HG03064 (cell line): ENCODE measurements around the gene AP3B1.
"Not testable (repeated sequence)": the region's sequence is repeated elsewhere in the genome, so short reads cannot be mapped to it uniquely, and the experiment has no call there.

ENCODE experiments used
- ATAC-seq: cut with Tn5 transposase; IDR thresholded peaks from one replicate; pipeline ENCODE4 v1.9.1; 2021; ENCODE audit warnings: low read depth; ENCODE audit not compliant: unreplicated experiment

The AP3B1 gene

DNA sequence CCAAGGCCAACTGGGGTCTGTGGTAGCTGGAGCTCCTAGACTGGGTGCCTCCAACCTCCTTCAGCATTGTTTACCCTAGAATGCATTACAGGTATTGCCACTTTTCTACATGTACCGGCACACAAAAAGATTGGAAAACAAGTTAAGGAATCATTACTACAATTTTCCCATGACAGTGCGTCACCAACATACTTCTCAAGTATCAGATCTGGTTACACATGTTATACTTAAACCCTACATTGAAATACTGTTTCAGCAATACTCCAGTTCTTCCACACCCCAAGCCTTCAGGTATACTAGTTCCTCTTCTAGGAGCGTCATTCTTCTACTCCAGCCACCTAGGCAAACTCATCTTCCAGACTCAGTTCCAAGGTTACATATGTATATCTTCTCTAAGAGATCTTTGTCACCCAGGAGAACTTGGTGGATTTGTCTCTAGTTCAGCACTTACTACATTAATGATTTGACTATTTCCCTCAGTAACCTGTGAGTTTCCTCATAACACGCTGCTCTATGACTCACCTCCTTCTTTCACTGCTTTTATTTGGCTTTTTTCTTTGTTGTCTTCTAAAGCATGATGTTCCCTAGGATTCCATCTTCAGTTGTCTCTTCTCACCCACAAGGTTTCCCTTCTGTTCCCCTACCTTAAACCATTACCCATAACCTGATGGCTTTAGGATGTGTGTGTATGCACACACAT is 217.0 kb downstream of the AP3B1 start:
- ATAC-seq, result no peak

DNA sequence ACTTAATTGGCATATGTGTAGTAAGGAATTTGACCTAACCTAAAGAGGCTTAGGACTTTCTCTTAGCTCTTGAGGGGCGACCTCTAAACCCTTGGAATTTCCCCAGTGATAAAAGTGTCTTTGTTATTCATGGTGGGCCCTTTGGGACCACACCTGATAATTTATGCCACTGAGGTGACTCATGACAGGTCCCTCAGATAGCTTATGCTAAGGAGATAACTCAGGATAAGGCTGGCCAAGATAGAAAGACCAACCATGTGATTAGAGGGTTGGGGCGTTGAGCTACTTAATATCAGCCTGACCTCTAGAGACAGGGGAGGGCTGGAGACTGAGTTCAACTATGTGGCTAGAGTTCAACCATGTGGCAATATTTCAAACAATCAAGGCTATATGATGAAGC is 218.1 kb downstream of the AP3B1 start:
- no peak for ATAC-seq

DNA sequence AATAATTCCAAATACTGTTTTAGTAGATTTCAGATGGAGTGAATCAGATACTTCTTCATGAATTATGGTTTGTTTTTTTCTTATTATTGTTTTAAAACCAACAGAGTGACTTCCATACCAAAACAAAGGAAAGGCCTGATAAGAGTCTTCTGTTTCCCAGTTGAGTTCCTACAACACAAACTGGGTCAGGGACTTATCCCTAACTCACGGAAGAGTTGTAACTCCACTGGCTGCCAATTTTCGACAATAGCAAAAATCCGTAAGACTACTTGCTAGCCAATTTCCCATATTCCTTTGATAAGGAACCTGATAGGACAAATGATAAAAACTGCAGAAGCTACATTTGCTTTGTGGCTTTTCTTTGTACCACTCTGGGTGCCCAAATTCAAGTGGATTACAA is 219.2 kb downstream of the AP3B1 start:
- no peak for ATAC-seq

DNA sequence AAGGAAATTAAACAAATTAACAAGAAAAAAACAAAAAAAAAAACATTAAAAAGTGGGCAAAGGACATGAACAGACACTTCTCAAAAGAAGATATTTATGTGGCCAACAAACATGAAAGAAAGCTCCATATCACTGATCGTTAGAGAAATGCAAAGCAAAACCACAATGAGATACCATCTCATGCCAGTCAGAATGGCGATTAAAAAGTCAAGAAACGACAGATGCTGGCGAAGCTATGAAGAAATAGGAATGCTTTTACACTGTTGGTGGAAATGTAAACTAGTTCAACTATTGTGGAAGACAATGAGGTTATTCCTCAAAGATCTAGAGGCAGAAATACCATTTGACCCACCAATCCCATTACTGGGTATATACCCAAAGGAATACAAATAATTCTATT is 223.8 kb downstream of the AP3B1 start:
- not testable (repeated sequence) for ATAC-seq

DNA sequence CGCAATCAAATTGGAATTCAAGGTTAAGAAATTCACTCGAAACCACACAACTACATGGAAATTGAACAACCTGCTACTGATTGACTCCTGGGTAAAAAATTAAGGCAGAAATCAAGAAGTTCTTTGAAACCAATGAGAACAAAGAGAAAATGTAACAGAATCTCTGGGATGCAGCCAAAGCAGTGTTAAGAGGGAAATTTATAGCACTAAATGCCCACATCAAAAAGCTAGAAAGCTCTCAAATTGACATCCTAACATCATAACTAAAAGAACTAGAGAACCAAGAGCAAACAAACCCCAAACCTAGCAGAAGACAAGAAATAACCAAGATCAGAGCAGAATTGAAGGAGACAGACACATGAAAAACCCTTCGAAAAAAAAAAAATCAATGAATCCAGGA is 226.9 kb downstream of the AP3B1 start:
- ATAC-seq, result not testable (repeated sequence)

DNA sequence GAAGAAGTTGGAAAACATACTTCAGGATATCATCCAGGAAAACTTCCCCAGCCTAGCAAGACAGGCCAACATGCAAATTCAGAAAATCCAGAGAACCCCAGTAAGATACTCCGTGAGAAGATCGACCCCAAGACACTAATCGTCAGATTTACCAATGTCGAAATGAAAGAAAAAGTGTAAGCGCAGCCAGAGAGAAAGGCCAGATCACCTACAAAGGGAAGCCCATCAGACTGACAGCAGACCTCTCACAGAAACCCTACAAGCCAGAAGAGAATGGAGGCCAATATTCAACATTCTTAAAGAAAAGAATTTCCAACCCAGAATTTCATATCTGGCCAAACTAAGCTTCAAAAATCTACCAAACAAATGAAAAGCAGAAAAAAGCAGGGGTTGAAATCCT is 227.8 kb downstream of the AP3B1 start:
- ATAC-seq, result not testable (repeated sequence)

DNA sequence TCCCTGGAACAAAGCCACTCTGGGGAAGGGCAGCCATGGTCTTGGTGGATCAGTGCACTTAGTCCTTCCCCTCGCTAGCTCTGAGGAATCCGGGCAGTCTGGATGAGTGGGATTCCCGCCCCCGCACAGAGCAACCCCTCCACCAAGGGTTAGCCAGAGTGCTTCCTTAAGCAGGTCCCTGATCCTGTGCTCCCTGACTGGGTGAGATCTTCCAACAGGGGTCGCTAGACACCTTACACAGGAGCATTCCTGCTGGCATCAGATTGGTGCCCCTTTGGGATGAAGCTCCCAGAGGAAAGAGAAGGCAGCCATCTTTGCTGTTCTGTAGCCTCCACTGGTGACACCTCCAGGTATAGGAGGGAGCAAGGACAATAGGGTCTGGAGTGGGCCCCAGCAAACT is 228.8 kb downstream of the AP3B1 start:
- no peak for ATAC-seq

DNA sequence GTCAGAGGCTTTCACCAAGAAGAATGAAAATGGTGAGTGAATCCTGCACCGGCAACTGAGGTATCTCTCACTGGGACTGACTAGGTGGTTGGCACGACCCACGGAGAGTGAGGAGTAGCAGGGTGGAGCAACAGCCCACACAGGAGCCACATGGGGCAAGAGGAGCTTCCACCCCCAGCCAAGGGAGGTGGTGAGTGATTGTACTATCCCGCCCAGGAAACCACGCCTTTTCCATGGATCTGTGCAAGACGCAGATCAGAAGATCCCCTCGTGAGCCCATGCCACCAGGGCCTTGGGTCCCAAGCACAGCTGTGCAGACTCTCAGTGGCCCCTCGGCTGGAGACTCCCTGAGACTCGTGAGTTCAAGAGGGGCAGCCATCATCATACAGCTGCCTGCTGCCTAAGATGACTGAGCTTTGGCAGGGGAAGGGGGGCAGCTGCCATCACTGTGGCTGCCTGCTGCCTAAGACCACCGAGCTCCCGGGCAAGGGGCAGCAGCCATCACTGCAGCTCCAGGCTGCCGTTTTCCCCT is 229.5 kb downstream of the AP3B1 start:
- no peak for ATAC-seq

DNA sequence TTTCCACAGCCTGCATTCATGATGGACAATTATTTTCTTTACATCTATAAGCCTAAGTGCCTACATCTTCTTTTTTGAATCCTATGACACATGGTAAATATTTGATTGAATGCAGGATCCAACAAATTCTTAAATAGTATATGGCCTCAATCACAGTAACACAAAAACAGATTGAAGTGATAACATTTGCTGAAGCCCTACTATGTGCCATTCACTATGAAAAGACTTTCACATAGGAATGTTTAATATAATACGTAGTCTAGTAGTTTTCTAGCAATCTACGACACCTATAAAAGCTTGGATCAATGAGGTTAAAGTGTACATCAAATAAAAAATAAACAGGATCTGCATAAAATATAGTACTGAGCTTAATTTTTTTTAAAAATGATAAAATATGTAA is 231.0 kb downstream of the AP3B1 start:
- ATAC-seq, result no peak

DNA sequence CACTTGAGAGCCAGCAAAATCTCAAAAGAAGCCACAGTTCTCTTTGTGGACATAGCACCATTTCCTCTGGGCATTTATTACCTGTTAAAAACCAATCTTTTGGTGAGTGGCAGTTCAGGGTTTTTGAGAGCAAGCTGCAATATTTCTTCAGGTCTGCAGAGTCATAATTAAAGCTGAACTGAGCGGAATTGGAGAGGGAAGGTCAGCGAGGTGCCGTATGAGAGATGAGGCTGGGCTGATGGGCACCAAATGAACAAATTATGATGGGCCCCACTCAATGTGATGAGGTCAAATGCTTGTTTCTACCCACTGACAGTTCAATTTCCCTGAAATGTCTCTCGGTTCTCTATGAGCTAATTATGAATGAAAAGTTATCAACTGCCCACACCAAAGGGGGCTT is 231.9 kb downstream of the AP3B1 start:
- ATAC-seq, result no peak

DNA sequence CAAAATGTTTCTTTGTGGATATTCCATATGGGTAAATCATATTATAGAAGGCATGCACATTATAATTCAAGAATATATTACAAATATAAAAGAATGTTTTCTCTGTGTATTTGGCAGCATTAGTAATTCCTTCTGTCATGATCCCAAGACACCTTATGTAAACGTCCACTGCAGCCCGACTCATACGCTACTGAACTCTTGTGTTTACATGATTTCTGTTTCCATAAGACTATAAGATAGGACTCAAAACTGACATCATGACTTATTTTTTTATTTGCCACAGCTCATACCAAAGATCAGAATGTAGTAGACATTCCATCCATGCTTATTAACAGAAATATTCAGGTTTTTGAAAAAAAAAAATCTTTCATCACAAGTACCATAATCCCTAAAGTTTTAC is 234.1 kb downstream of the AP3B1 start:
- no peak for ATAC-seq

DNA sequence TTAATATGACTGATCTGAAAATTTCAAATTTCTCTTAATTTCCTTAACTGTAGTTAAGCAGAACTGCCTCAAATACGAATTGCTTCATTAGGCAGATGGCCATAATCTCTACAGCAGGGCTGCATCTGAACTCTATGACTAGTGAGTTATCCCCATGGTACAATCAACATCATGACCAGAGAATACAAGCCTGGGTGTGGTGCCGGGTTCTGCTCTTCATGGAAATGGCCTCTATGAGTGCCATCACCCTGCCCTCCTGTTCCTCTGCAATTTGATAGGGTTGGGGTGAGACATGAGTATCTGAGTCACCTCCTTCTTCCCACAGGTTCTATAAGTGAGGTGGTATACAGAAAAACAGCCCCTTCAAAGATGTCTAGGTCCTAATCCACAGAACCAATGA is 235.9 kb downstream of the AP3B1 start:
- no peak for ATAC-seq

DNA sequence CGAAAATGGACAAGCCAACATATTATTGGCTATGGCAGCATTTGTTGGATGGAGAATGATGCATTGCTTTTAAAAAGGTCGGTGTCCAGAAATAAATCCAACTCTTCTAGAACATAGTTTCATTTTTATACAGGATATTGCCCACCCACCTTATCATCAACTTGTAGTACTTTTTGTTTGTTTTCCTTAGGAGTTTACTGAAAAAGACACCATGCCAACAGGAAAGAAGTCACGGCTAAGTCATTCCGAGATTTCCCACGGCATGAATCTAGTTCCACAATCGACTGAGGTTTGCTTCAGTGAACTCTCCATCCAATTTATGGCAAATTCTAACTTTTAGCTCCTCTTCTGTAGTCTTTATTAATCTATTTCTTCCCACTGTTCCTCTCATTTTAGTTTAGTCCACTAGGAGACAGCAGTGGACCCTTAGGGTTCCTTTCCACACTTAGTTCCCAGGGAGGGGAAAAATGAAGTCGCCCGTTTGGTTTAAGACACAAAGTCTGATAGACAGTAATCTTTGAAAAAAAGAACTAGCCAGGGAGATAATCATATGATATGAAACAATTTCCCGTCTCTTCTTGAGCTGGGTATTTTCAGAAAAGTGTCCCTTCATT is 237.5 kb downstream of the AP3B1 start:
- ATAC-seq, result no peak

DNA sequence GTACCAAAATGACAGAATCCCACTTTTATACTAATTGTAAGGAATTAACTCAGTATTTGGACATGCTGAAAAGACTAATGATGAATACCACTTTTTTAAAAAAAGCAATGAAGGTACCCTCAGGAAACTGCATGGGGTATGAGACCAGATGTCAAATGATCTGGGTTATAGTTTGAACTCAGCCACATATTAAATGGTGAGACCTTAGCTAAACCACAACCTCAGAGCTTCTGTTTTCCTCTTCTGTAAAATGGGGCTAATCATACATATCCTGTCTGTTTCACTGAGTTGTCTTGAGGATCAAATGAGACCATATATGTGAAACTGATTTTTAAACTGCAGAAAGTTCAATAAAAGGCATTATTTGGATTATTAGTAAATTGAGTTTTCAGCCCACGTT is 238.4 kb downstream of the AP3B1 start:
- ATAC-seq, result no peak

DNA sequence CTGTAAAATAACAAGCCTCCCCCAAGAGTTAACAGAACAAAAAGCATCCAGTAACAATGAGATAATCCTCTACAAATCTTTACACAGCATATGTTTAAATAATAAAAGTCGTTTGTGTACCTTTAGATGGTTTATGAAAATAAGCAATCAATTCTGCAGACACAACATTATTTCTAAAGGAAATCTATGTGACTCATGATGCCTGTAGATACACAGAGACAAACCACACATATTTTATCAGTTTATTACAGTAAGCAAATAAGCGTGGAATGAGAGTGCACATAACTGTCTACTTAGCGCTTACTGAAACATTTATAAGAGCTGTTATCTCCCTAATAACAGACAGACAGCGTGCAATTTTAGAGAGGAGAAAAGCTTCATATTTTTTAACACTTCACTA is 243.6 kb downstream of the AP3B1 start:
- ATAC-seq, result no peak

DNA sequence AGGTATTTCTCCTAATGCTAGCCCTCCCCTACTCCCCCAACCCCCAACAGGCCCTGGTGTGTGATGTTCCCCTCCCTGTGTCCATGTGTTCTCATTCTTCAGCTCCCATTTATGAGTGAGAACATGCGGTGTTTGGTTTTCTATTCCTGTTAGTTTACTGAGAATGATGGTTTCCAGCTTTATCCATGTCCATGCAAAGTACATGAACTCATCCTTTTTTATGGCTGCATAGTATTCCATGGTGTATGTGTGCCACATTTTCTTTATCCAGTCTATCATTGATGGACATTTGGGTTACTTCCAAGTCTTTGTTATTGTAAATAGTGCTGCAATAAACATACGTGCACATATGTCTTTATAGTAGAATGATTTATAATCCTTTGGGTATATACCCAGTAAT is 247.7 kb downstream of the AP3B1 start:
- not testable (repeated sequence) for ATAC-seq

DNA sequence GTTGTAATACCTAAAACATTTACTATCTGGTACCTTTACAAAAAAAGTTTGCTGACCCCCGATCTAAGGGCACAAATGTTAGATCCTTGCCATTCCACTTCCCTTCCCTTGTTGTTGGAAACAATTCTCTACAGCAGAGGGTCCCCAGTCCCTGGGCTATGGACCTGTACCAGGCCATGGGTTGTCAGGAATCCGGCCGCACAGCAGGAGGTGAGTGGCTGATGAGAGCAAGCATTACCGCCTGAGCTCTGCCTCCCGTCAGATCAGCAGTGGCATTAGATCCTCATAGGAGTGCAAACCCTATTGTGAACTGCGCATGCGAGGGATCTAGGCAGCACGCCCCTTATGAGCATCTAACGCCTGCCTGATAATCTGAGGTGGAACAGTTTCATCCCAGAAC is 248.5 kb downstream of the AP3B1 start:
- no peak for ATAC-seq

DNA sequence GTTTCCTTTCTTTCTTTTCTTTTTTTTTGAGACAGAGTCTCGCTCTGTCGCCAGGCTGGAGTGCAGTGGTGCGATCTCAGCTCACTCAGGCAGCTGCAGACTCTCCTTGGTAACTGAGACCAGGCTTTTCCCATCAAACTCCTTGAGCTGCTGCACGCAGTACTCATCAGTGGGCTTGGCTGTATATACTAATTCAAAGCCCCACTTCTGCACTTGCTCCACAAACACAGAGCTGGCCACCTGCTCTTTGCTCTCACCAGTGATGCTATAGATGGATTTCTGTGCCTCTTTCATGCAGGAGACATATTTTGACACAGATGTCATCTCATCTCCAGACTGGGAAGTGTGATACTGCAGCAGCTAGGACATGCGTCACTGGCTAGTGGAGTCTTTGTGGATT is 252.7 kb downstream of the AP3B1 start:
- ATAC-seq, result no peak

DNA sequence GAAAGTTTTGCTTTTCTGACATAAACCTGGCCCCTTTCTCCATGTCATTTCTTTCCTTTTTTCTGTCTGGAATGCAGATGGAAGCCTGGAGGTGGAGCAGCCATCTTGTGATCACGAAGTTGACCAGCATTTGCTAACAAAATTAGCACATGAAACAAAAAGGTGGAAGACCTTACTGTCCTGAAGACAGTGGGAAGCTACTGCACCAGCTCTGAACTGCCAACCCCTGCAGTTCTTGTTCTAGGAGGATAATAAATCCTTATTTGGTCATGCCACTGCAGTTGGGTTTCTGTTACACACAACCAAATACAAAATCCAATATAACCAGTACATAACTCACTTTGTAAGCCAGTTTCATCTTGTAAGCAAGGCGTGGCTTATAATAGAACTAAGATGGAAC is 269.0 kb downstream of the AP3B1 start:
- ATAC-seq, result no peak

DNA sequence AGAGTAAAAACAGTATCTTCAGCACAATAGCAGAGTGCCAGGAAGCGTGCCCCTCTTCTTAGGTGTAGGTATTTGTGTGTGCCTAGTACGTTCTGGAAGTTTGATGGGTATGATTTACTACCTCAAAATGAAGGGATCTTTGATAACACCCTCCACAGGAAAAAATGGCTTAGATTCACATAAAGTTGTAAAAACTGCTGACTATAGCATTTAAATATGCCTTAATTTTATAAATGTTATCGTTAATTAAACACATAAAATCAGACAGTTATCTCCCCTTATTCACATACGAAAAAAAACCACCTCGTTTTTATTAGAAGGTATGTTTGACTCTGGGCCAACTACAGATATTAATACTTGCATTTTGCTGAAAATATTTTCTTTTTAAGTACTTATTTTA is 274.8 kb downstream of the AP3B1 start:
- no peak for ATAC-seq

DNA sequence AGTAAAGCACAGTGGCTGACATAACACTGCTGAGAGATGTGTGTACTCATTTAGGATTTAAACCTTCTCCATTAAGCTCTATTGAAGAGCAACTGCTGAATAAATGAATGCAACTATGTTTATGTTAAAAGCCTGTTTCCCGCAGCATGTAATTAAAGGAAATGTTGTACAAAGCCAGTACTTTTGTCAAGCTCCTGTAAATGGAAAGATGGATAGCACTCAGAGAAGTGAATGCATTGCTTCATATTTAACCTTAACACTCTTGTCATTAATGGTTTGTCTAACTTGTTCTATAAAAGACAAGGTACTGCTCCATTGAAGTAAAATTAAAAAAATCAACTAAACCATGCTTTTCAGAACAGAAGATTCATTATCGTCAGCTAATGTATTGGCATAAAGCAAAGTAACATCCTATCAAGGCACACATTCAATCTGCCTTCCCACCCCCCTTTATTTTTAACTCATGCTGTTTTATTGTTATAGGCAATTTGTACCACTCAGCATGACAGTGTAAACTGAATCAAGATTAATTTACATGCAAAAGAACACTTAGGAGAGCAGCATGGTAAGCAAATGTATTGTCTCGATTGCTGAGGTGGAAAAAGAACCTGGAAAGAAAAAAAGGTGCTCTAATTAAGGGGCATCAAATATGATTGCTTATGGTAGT is 277.5 kb downstream of the AP3B1 start:
- ATAC-seq, result no peak
